WTC11 (cell line): Measurements from ENCODE around the gene CNTN5. TPM values are rescaled to one million over a fixed set of nuclear protein-coding genes. Genes with fewer than 3 reads are reported as not detected.

Experiments
- ATAC-seq: fragments of 200-7000 bp; cut with Tn5 transposase; 2 replicates; pipeline ENCODE4 v1.10.0; 2021; ENCODE audit warnings: mild to moderate bottlenecking, moderate library complexity
- CTCF ChIA-PET: fragments of 300-600 bp; sonication (Branson Sonifier 250); formaldehyde crosslinking; loops from one replicate; lab custom pipeline; 2021; ENCODE audit warnings: antibody characterized with exemption; lab: Charles Lee
- POLR2A ChIA-PET: fragments of 350-600 bp; sonication (Branson Sonifier 250); formaldehyde crosslinking; loops from one replicate; lab custom pipeline; 2021; ENCODE audit warnings: antibody characterized with exemption; lab: Charles Lee
- DNase-seq: peaks from one replicate; pipeline ENCODE4 v3.0.0; 2021; ENCODE audit warnings: low spot score
- H3K27ac Mint-ChIP-seq: 2 replicates; pipeline ENCODE4 v1.8.0; 2021; ENCODE audit warnings: mixed read lengths
- H3K27me3 Mint-ChIP-seq: 2 replicates; pipeline ENCODE4 v1.8.0; 2021; ENCODE audit warnings: low read depth, mild to moderate bottlenecking, moderate library complexity, mixed read lengths
- H3K36me3 Mint-ChIP-seq: 2 replicates; pipeline ENCODE4 v1.8.0; 2021; ENCODE audit warnings: mixed read lengths
- H3K4me1 Mint-ChIP-seq: 2 replicates; pipeline ENCODE4 v1.8.0; 2022; ENCODE audit warnings: mixed read lengths
- H3K4me3 Mint-ChIP-seq: 2 replicates; pipeline ENCODE4 v1.8.0; 2021; ENCODE audit warnings: mild to moderate bottlenecking, moderate library complexity, mixed read lengths
- H3K9me3 Mint-ChIP-seq: 2 replicates; pipeline ENCODE4 v1.8.0; 2021; ENCODE audit warnings: mixed read lengths
- ARID4B ChIP-seq: sonication (generic); formaldehyde crosslinking; IDR thresholded peaks from 2 replicates; pipeline ENCODE4 v1.8.0; 2023; ENCODE audit warnings: missing genetic modification reagents, mild to moderate bottlenecking, borderline replicate concordance
- ATF3 ChIP-seq: sonication (generic); formaldehyde crosslinking; conservative IDR thresholded peaks from 2 replicates; pipeline ENCODE4 v1.8.1; 2022; ENCODE audit warnings: mild to moderate bottlenecking, missing genetic modification reagents
- CREB1 ChIP-seq: sonication (generic); formaldehyde crosslinking; IDR thresholded peaks from 2 replicates; pipeline ENCODE4 v1.8.0; 2023; ENCODE audit warnings: mild to moderate bottlenecking, missing genetic modification reagents
- CTCF ChIP-seq: fragments of 200-600 bp; IDR thresholded peaks from 2 replicates; pipeline ENCODE4 v1.8.0; 2022; ENCODE audit warnings: antibody characterized with exemption
- E2F1 ChIP-seq: sonication (generic); formaldehyde crosslinking; IDR thresholded peaks from 2 replicates; pipeline ENCODE4 v1.8.0; 2022; ENCODE audit warnings: mild to moderate bottlenecking, missing genetic modification reagents
- ELF4 ChIP-seq: sonication (generic); formaldehyde crosslinking; IDR thresholded peaks from 2 replicates; pipeline ENCODE4 v1.8.1; 2022; ENCODE audit warnings: low read depth, mild to moderate bottlenecking, moderate library complexity, missing genetic modification reagents
- FOXJ3 ChIP-seq: sonication (generic); formaldehyde crosslinking; IDR thresholded peaks from 2 replicates; pipeline ENCODE4 v1.9.0; 2021; ENCODE audit warnings: missing genetic modification reagents, mild to moderate bottlenecking, borderline replicate concordance
- FOXP1 ChIP-seq: sonication (generic); formaldehyde crosslinking; IDR thresholded peaks from 2 replicates; pipeline ENCODE4 v1.8.0; 2022; ENCODE audit warnings: missing genetic modification reagents, mild to moderate bottlenecking, moderate library complexity, borderline replicate concordance
- GRHL2 ChIP-seq: fragments of 250-450 bp; sonication (Bioruptor Pico); IDR thresholded peaks from 2 replicates; pipeline ENCODE4 v1.8.0; 2022; ENCODE audit warnings: mild to moderate bottlenecking, moderate library complexity; ENCODE audit not compliant: insufficient replicate concordance, severe bottlenecking
- IRF2 ChIP-seq: sonication (generic); formaldehyde crosslinking; IDR thresholded peaks from 2 replicates; pipeline ENCODE4 v1.8.0; 2022; ENCODE audit warnings: low read depth, missing genetic modification reagents, borderline replicate concordance
- JAZF1 ChIP-seq: fragments of 250-450 bp; sonication (Bioruptor Pico); IDR thresholded peaks from 2 replicates; pipeline ENCODE4 v1.9.0; 2021; ENCODE audit warnings: moderate library complexity, mild to moderate bottlenecking, inconsistent platforms
- KAT7 ChIP-seq: sonication (generic); formaldehyde crosslinking; IDR thresholded peaks from 2 replicates; pipeline ENCODE4 v1.8.1; 2023; ENCODE audit warnings: missing genetic modification reagents, mild to moderate bottlenecking, borderline replicate concordance
- NR2C2 ChIP-seq: sonication (generic); formaldehyde crosslinking; IDR thresholded peaks from 2 replicates; pipeline ENCODE4 v1.8.0; 2022; ENCODE audit warnings: mild to moderate bottlenecking, missing genetic modification reagents
- PRDM15 ChIP-seq: sonication (generic); formaldehyde crosslinking; IDR thresholded peaks from 2 replicates; pipeline ENCODE4 v1.8.0; 2022; ENCODE audit warnings: missing genetic modification reagents
- PREB ChIP-seq: sonication (generic); formaldehyde crosslinking; IDR thresholded peaks from 2 replicates; pipeline ENCODE4 v1.8.1; 2022; ENCODE audit warnings: mild to moderate bottlenecking, missing genetic modification reagents, moderate library complexity, borderline replicate concordance
- SMAD4 ChIP-seq: sonication (generic); formaldehyde crosslinking; IDR thresholded peaks from 2 replicates; pipeline ENCODE4 v1.8.0; 2022; ENCODE audit warnings: mild to moderate bottlenecking, missing genetic modification reagents
- TEAD1 ChIP-seq: sonication (generic); formaldehyde crosslinking; IDR thresholded peaks from 2 replicates; pipeline ENCODE4 v1.8.0; 2022; ENCODE audit warnings: mild to moderate bottlenecking, missing genetic modification reagents
- TEAD4 ChIP-seq: sonication (generic); formaldehyde crosslinking; IDR thresholded peaks from 2 replicates; pipeline ENCODE4 v1.8.0; 2022; ENCODE audit warnings: mild to moderate bottlenecking, missing genetic modification reagents
- ZMAT4 ChIP-seq: fragments of 250-450 bp; sonication (Bioruptor Pico); IDR thresholded peaks from 2 replicates; pipeline ENCODE4 v1.9.0; 2021; ENCODE audit warnings: mild to moderate bottlenecking
- ZNF416 ChIP-seq: fragments of 250-450 bp; sonication (Bioruptor Pico); IDR thresholded peaks from 2 replicates; pipeline ENCODE4 v1.9.0; 2021; ENCODE audit warnings: mild to moderate bottlenecking, inconsistent platforms
- total RNA-seq: library from RNA; stranded (reverse); gene quantifications from 3 replicates; pipeline ENCODE4 v1.2.3, GENCODE V29; 2021

CNTN5 gene
- total RNA-seq, 1 experiment from 2014 or later: 0.07 TPM

GRCh38 chr11:100119176-100119575 is 1098.4 kb downstream of the CNTN5 start:
- H3K9me3 Mint-ChIP-seq: no peaks in the 10 kb centered on the region
- H3K4me1 Mint-ChIP-seq: peaks cover 17% of the 10 kb centered on the region
- no peak for DNase-seq
- no peaks in the 10 kb centered on the region; the same call in 1 of the 2 replicates for H3K27me3 Mint-ChIP-seq
- H3K36me3 Mint-ChIP-seq: no peaks in the 10 kb centered on the region
- POLR2A ChIA-PET: no interaction called here
- H3K27ac Mint-ChIP-seq: no peak overlapping the region
- CTCF ChIA-PET: no interaction called here
- H3K4me3 Mint-ChIP-seq: no peak overlapping the region
- no peak for TF ChIP-seq JAZF1 (CRISPR knock-in tag)
- no peak for TF ChIP-seq SMAD4 (CRISPR knock-in tag)
- TF ChIP-seq PREB (CRISPR knock-in tag): no peak
- no peak for TF ChIP-seq ATF3 (CRISPR knock-in tag)
- TF ChIP-seq ARID4B (CRISPR knock-in tag): no peak
- TF ChIP-seq PRDM15 (CRISPR knock-in tag): no peak
- TF ChIP-seq IRF2 (CRISPR knock-in tag): no peak
- TF ChIP-seq FOXP1 (CRISPR knock-in tag): no peak
- no peak for TF ChIP-seq GRHL2
- TF ChIP-seq FOXJ3 (CRISPR knock-in tag): no peak
- no peak for ATAC-seq

- ChIA-PET POLR2A (no interaction called here), CTCF (no interaction called here)
- H3K36me3 Mint-ChIP-seq: no peaks in the 10 kb centered on the region
- DNase-seq (no peak), ATAC-seq (no peak)
- peaks cover 12% of the 10 kb centered on the region for H3K4me1 Mint-ChIP-seq
- no peak overlapping the region for H3K4me3 Mint-ChIP-seq
- H3K27me3 Mint-ChIP-seq: no peaks in the 10 kb centered on the region
- H3K27ac Mint-ChIP-seq: no peak overlapping the region
- H3K9me3 Mint-ChIP-seq: no peaks in the 10 kb centered on the region
- TF ChIP-seq KAT7 (CRISPR knock-in tag) (no peak), NR2C2 (CRISPR knock-in tag) (no peak), TEAD1 (CRISPR knock-in tag) (no peak)
Observed at GRCh38 chr11:100133114-100133513, 1112.4 kb downstream of the CNTN5 start.

- no peaks in the 10 kb centered on the region for H3K36me3 Mint-ChIP-seq
- H3K4me3 Mint-ChIP-seq: no peak overlapping the region
- POLR2A ChIA-PET: no interaction called here
- CTCF ChIA-PET: no interaction called here
- H3K27ac Mint-ChIP-seq: no peak overlapping the region
- no peak for ATAC-seq
- no peaks in the 10 kb centered on the region for H3K9me3 Mint-ChIP-seq
- no peak for DNase-seq
- no peaks in the 10 kb centered on the region for H3K27me3 Mint-ChIP-seq
- no peaks in the 10 kb centered on the region for H3K4me1 Mint-ChIP-seq
- no peak for TF ChIP-seq E2F1 (CRISPR knock-in tag)
- TF ChIP-seq ZNF416 (CRISPR knock-in tag): no peak
- no peak for TF ChIP-seq CTCF
- no peak for TF ChIP-seq ZMAT4 (CRISPR knock-in tag)
- no peak for TF ChIP-seq TEAD4 (CRISPR knock-in tag)
- no peak for TF ChIP-seq CREB1
- TF ChIP-seq ELF4: no peak
Observed at GRCh38 chr11:100141201-100141600, 1120.5 kb downstream of the CNTN5 start.
